GM18499 (cell line): ENCODE data around the gene TMF1.

Source experiments
- ATAC-seq: cut with Tn5 transposase; IDR thresholded peaks from one replicate; pipeline ENCODE4 v1.9.1; 2021; ENCODE audit warnings: moderate number of reproducible peaks; ENCODE audit not compliant: insufficient read depth, unreplicated experiment

The TMF1 gene

DNA sequence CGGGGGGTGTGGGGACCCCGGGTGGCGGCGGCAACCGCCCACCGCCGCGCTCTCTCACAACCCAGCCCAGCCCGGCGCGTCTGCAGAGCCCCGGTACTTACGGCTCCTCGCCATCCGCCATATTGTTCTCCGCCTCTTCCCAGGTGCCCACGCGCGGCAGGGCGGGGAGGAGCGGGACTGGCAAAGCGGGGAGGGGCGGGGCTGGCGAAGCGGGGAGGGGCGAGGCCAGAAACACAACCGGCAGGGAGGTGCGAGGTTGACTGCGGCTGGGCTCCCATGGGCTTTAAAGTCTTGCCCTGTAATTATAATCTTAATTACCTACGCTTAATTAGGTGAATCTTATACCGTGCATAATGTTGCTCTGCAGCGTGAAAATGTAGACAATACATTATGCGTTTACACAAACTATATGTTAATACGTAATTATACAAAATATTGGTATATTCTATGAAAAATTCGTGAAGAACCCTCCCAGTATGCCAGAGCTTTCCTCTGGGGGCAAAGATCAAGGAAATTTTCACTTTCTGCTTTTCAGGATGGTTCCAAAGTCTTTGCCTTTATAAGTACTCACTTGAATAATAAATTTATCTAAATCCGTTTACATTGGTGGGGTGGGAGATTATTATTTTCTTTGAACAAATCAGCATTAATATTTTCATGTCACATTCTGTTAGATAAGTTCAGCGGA lies 28.2 kb upstream of the TMF1 start, which contains the start of gene UBA3:
TSS of gene UBA3 (minus strand) at position 133 of the 688 bp plus-strand sequence. CDS start at position 121, 12 bp downstream.
- ATAC-seq: no peak

DNA sequence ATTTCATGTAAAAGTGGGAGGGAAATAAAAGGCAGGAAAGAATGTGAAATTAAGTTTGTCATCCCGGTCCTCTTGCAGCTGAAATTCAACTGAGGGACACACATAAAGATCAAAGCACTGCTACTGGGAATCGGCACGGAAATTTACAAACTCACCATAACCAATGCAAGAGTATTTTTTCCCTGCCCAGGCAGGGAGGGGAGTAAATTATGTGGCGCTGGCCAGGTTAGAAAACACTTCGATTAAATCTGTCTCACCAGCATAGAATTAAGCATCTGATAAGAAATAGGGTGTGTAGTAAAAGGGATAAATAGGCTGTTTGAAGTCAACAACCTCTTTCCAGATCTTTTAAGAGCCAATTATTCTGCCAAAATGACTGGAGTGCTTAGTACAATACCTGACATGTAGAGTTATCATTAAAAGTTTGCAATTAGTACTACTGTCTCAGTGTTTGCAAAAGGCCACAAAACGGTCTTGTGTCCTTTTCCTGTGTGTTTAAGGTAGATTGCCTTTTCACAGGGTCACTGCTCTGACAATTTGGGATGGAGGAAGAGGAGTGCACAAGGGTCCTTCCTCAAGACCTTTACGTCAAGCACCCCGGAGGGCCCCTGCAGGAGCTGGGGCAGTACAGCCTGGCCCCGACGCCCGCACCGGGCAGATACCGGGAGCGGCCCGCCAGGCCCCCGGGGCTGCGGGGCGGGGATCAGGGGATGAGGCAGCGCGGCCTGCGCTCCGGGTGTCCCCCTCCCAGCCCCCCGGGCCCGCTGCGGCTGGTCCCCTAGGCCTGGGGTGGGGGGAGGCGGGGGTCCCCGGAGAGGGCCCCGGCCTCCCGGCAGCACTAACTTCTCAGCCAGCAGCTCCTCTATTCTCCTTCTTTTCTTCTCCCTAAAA lies 27.4 kb upstream of the TMF1 start:
- ATAC-seq: no peak

DNA sequence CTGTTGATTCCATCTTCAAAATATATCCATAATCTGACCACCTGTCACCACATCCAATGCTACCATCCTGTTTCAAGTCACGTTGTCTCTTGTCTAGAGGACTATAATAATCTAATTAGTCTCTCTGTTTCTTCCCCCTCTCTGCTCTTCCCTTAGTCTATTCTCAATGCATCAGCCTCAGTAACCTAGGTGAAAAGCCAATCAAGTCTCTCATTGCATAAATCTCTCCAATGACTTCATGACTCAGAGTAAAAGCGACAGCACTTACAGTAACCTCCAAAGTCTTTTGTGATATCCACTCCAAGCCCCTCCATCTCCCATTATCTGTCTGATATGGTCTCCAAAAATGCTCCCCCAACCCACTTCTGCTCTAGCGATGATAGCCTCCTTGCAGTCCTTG lies 20.8 kb upstream of the TMF1 start:
- ATAC-seq: no peak

DNA sequence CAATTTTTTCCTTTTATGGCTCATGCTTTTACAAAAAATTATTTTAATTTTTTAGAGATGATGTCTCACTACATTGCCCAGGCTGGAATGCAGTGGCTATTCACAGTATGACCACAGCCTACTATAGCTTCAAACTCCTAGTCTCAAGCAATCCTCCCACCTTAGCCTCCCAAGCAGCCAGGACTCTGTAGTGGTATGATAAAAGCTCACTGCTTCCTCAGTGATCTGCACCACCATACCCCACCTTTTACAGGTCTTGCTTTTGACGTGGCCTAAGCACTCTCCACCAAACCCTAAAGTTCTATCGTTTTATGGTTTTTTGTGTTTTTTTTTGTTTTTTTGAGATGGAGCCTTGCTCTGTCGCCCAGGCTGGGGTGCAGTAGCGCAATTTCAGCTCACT lies 14.0 kb upstream of the TMF1 start:
- ATAC-seq: no peak

DNA sequence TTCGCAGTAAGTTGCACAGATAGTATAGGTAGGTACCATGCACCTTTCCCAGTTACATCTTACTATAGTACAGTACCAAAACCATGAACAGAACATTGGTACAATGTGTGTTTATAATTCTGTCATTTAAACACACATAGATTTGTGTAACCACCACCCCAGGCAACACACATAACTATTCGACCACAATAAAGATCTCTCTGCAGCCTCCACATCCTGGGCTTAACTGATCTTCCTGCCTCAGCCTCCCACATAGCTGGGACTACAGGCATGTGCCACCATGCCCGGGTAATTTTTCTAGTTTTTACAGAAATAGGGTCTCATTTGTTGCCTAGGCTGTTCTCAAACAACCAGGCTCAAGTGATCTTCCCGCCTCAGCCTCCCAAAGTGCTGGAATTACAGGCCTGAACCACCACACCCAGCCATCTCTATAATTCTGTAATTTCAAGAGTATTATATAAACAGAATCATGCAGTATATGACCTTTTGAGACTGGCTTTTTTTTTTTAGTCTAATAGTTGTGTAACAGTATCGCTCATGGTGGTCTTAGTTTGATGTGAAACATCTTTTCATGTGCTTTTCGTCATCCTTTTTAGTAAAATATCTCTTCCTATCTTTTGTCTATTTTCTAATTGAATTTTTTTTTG lies 13.3 kb upstream of the TMF1 start:
- ATAC-seq: no peak

DNA sequence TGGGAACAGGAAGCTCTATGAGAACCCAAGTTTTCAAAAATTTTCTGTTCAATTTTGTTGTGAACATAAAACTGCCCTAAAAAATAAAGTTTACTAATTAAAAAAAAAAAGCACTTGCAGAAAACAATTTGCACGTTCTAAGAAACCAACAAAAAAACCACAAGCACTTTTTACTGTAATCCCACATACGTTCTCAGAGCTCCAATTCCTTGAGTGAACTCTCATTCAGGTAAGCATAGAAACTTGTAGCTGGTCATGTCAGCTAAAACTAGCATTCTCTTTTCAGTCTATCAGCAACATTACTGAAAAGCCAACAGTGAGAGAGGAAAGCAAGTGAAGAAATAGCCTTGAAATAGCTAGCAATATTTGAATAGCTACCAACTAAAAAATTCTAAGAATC lies 11.5 kb upstream of the TMF1 start:
- ATAC-seq: no peak

DNA sequence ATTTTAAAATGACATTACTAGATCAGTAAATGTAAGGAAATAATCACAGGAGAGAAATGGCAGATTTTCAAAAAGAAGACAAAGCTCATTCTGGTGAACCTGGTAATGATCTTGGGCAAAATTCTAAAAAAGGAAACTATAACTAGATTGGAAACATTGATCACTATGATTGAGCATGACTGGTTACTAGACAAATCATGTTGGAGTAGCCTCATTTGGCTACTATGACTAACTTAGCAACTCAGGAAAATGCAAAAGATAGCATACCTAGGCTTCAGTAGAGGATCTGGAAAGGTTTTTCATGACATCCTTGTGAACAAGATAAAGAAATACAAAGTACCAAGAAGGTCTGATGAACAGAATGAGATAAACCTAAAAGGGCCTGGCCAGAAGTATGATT lies 7.6 kb upstream of the TMF1 start:
- ATAC-seq: no peak

DNA sequence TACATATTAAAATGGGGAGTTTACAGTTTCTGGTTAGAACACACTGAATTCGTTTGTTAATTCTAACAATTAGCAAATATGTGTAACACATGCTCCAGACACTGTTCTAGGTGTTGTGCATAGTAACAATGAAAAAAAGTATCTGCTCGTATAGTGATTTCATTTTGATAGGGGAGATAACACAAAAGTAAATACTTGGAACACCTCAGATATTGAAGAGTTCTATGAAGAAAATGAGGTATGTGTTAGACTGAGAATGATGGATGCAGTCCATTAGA lies 6.8 kb upstream of the TMF1 start:
- ATAC-seq: no peak

DNA sequence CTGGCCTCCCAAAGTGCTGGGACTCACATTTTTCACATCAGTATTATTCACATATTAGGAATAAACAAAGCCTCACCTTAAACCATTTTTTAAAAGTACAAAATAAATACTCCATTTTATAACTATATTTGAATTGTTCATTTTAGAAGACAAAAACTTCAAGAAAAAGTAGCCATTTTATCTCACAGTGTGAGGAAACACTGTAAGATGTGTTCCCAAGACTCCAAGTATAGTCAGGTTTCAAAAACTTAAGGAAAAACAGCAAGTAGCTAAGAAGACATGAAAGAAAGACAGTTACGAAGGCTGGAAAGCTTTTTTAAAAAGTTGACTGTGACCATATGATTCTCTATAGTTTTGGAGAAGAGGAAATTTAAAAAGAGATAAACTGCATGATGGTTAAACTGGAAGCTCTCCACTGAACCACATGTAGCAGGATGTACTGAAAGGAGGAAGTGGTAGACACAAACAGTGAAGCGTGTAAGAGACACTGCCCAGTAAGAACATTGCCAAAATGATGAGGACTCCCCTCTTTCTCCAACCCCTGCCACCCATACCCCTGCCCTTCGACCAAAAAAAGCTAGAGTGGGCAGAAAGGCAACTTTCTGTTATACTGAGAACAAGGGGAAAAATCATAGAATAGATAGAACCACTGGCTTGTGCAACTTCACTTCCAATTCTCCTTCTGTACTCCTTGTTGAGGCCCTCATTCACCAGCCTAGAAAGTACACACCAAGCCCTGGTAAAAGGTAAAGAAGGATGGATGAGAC lies 6.2 kb upstream of the TMF1 start:
- peak; percentile 95 for ATAC-seq

DNA sequence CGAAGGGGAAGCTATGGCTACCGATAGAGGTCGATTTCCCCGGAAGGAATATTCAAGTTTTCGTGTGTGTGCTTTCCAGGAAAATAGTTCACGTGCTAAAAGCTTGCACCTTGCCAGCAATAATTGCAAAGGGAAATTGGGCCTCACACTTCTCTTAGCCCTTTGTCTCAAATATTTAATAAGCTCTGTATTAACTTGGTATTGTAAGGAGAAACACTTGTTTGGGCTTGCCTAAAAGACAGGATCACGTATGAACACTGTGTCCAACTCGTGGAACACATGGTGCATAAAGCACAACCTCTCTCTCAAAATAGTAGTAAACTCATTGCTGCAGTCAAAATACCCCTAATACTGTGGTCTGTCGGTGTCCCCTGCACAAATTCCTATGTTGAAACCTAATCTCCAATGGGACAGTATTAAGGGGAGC lies 352 bp upstream of the TMF1 start:
- no peak for ATAC-seq

DNA sequence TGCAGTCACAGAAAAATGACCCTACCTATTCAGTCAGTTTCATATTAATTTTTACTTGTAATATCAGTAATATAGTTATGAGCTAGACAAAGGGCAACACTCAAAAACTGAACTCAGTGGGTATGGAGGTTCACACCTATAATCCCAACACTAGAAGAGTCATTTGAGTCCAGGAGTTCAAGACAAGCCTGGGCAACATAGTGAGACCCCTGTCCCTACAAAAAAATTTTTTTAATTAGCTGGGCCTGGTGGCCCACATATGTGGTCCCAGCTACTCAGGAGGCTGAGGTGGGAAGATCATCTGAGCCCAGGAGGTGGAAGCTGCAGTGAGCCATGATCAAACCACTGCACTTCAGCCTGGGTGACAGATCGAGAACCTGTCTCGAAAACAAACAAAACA lies 3.1 kb downstream of the TMF1 start:
- ATAC-seq: no peak

DNA sequence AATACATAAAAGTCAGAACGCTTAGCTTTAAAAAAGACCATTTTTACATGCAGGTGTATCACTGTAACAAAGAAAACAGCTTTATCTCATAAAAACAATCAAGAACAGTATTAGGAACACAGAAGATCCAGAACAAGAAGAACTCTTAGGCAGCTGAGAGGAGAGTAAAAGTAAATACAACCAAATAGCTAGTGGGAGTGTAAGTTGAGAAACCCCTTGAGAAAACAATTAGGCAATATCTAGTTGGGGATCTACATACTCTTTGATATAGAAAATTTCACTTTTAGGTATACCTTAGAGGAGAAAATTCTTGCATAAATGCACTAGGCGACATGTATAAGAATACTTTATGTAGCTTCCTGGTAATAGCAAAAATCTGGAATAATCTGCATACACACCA lies 7.5 kb downstream of the TMF1 start:
- no peak for ATAC-seq

DNA sequence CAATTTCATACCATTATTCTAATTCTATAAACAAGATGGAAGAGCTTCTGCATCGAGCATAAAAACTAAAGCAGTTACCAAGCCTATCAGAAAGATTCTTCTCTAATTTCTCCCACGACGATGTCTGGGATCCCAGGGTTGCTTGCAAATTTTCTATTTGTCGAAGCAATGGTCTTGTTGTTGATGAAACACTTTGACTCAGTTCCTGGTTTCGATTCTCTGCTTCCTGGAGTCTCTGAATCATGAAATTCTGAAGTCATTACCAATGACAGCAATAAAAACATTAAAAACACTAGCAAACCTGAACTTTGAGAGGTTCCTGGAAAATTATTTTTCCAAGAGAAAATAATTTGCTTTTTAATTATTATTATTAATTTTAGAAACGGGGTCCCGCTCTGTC lies 18.7 kb downstream of the TMF1 start:
- ATAC-seq: no peak

DNA sequence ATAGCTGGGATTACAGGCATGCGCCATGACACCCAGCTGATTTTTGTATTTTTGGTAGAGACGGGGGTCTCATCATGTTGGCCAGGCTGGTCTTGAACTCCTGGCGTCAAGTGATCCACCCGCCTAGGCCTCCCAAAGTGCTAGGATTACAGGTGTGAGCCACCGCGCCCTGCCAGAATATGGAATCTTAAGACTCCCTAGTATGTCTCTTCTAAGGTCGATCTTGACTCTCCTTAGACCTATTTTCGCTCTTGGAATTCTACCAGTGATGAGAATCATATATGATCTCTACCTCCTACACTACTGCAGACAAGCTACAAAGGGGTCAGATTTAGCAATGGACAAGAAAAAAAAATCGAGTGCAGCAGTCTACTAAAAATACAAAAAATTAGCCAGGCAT lies 19.4 kb downstream of the TMF1 start:
- no peak for ATAC-seq

DNA sequence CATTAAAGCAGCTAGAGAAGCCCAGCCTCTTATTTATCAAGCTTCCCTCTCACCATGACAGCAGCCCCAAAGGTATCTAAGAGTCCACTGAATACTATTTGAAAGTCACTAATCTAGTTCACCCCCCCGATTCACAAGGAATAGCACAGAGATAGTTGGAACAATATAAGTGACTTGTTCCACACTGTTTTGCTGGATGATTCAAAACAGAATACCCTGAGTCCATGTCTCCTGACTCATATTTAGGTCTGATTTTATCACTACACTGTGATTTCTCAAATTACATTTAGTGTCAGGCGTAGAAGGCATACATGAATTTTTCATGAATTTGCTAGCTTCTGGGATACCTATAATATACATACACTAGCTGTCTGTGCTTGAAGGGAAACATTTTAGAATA lies 20.0 kb downstream of the TMF1 start:
- ATAC-seq: no peak

DNA sequence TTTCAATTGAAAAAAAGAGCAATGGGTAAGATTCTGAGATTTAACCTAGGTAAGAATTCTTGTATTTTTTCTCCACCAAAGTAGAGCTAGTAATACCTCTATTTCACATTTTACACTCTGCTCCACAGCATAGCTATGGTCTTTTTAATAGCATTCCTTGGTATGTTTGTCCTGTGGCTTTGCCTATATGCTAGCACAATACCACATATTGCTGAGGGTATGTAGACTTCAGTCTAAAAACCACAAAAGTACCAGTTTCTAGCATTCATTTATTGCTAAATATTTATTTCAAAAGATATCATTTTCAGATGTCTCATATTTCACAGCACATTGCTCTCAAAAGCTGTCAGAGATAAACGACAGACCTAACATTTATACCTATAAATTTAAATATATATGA lies 20.5 kb downstream of the TMF1 start:
- no peak for ATAC-seq

DNA sequence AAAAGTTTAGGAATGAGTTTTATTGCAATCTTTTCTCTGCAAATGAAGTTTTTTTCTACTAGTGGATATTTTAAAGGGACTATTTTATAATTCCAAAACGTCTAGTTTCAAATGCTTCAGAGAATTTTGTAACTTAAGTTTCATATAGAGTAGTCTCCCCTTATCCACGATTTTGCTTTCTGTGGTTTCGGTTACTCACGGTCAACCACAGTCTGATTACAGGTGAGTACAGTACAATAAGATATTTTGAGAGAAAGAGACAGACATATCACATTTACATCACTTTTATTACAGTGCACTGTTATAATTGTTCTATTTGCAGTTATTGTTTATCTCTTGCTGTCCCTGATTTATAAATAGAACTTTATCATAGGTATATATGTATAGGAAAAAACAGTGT lies 31.3 kb downstream of the TMF1 start:
- no peak for ATAC-seq

DNA sequence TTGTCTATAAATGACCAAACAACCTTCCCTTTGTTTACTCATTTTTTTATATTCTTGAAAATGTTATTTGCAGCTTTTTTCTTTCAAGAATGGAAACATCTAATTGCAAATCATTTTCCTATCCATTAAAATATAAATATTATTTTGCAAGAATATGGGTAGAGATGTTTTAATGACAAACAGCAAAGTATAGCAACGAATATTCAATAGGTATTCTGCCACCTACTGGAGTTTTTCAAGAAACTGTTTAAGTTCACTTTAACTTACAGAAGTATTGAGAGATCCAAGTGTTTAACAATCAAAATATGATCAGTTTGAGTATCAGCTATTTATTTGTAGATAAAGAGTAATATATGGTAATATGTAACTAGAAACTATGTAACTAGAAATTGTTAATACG lies 31.7 kb downstream of the TMF1 start:
- ATAC-seq: no peak

DNA sequence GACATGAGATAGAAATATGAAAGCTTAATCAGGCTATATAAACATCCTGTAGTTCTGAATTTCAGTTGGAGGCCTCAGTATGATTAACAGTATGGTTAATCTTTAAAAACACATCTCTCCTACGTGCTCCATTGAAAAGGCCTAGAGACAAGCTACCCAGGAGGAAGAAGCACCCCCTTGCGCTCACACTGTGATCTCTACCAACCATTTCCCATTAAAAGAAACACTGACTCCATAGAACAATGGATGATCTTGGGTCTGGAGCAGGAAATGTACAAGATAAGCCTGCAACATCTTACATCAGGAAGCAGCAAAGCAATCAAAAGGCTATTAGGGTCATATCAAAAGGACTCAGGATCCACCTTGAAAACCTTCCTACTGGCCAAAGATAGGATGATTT lies 35.2 kb downstream of the TMF1 start:
- no peak for ATAC-seq

DNA sequence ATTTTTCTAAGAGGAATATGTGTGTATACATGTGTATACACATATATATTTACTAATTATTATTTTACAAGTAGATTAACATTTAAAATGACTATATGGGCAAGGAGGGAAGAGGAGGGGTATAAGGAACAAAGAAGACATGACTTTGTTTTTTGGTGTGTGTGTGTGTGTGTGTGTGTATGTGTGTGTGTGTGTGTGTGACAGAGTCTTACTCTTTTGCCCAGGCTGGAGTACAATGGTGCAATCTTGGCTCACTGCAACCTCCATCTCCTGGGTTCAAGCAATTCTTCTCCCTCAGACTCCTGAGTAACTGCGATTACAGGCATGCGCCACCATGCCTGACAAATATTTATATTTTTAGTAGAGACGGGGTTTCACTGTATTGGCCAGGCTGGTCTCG lies 36.0 kb downstream of the TMF1 start:
- ATAC-seq: no peak
